ENCODE results near the gene RBP3.

Gene RBP3

DNA sequence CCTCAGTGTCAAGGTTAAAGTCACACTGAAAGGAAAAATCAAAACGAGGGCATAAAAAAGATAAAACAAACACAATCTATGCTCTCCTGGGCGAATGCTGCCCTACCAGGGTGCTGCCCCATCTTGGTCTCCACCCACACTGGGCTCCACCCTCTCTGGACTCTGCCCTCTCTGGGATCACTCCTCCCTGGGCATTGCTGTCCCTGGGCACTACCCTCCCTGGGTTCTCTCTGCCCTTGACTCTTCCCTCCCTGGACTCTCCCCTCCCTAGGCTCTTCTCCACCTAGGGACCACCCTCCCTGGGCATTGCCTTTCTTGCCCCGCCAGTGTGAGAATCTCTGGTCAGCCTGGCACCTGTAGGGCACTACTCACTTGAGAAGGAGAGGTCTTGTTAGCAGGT lies 17.4 kb upstream of the RBP3 start (continued):
- no peak for TF ChIP-seq ZNF565 (CRISPR knock-in tag; conservative IDR thresholded peaks at IDR 0.05; ENCODE audit: low read depth)
- no peak for TF ChIP-seq ZNF8 (CRISPR knock-in tag; IDR thresholded peaks at IDR 0.05)

DNA sequence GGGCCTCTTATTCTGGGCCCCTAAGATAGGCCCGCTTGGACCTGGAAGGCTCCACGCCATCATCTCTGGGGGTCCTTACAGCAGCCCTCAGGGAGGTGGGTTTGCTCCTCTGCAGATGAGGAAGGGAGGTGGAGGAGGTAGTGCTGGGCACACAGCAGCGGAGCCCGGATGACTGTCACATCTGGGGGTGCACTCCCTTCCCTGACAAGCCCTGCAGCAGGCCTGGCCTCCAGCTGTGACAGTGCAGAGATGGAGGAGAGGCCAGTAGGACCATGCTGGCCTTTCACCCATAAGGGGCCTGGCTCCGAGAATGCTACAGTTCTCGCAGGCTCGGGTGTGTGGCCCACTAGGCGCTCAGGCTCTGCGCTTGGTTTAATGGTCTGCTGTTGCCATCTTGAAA lies 16.7 kb upstream of the RBP3 start:
- ATAC-seq, result no peak
- TF ChIP-seq ZC3H10 (CRISPR knock-in tag; IDR thresholded peaks at IDR 0.05), result no peak
- TF ChIP-seq, protein P1, sequence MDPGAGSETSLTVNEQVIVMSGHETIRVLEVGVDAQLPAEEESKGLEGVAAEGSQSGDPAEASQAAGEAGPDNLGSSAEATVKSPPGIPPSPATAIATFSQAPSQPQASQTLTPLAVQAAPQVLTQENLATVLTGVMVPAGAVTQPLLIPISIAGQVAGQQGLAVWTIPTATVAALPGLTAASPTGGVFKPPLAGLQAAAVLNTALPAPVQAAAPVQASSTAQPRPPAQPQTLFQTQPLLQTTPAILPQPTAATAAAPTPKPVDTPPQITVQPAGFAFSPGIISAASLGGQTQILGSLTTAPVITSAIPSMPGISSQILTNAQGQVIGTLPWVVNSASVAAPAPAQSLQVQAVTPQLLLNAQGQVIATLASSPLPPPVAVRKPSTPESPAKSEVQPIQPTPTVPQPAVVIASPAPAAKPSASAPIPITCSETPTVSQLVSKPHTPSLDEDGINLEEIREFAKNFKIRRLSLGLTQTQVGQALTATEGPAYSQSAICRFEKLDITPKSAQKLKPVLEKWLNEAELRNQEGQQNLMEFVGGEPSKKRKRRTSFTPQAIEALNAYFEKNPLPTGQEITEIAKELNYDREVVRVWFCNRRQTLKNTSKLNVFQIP (CRISPR knock-in tag; IDR thresholded peaks at IDR 0.05; ENCODE audit: borderline replicate concordance, low read depth), result no peak
- TF ChIP-seq SNAI2 (CRISPR knock-in tag; IDR thresholded peaks at IDR 0.05), result no peak
- no peak for TF ChIP-seq ZNF8 (CRISPR knock-in tag; IDR thresholded peaks at IDR 0.05)
- no peak for TF ChIP-seq ESRRG (CRISPR knock-in tag; IDR thresholded peaks at IDR 0.05)

DNA sequence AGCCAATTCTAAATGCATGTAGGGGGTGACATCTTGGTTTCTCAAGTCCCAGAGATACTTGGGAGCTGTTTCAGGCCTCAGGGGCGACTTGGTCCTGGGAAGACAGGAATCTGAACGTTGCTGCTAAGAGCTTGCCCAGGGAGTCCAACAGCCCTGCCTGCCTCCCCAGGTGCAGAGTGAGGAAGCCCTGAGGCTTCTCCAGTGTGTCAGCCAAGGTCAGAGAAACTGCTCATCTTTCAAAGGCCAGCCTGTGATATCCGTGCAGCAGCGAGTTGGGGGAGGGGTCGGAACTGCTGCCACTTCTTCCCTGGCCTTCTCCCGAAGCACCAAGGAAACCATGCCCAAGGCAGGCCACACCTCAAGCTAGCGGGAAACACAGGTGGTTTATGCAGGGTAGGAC lies 16.2 kb upstream of the RBP3 start:
- no peak for ATAC-seq
- TF ChIP-seq TCF4 (CRISPR knock-in tag; IDR thresholded peaks at IDR 0.05; ENCODE audit: borderline replicate concordance) (no peak), ZNF70 (CRISPR knock-in tag; IDR thresholded peaks at IDR 0.05) (no peak), GLIS3 (CRISPR knock-in tag; IDR thresholded peaks at IDR 0.05) (no peak), ZNF565 (CRISPR knock-in tag; conservative IDR thresholded peaks at IDR 0.05; ENCODE audit: low read depth) (no peak), ARNTL (CRISPR knock-in tag; IDR thresholded peaks at IDR 0.05; ENCODE audit: borderline replicate concordance, low read depth) (no peak), TOX (CRISPR knock-in tag; IDR thresholded peaks at IDR 0.05; ENCODE audit: borderline replicate concordance) (no peak), ZFP30 (CRISPR knock-in tag; IDR thresholded peaks at IDR 0.05) (no peak), BACH2 (CRISPR knock-in tag; IDR thresholded peaks at IDR 0.05; ENCODE audit: borderline replicate concordance) (no peak), ESRRG (CRISPR knock-in tag; IDR thresholded peaks at IDR 0.05) (no peak)
- TF ChIP-seq, protein P2, sequence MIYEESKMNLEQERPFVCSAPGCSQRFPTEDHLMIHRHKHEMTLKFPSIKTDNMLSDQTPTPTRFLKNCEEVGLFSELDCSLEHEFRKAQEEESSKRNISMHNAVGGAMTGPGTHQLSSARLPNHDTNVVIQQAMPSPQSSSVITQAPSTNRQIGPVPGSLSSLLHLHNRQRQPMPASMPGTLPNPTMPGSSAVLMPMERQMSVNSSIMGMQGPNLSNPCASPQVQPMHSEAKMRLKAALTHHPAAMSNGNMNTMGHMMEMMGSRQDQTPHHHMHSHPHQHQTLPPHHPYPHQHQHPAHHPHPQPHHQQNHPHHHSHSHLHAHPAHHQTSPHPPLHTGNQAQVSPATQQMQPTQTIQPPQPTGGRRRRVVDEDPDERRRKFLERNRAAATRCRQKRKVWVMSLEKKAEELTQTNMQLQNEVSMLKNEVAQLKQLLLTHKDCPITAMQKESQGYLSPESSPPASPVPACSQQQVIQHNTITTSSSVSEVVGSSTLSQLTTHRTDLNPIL (CRISPR knock-in tag; IDR thresholded peaks at IDR 0.05; ENCODE audit: low read depth), result no peak
- TF ChIP-seq, protein P3, sequence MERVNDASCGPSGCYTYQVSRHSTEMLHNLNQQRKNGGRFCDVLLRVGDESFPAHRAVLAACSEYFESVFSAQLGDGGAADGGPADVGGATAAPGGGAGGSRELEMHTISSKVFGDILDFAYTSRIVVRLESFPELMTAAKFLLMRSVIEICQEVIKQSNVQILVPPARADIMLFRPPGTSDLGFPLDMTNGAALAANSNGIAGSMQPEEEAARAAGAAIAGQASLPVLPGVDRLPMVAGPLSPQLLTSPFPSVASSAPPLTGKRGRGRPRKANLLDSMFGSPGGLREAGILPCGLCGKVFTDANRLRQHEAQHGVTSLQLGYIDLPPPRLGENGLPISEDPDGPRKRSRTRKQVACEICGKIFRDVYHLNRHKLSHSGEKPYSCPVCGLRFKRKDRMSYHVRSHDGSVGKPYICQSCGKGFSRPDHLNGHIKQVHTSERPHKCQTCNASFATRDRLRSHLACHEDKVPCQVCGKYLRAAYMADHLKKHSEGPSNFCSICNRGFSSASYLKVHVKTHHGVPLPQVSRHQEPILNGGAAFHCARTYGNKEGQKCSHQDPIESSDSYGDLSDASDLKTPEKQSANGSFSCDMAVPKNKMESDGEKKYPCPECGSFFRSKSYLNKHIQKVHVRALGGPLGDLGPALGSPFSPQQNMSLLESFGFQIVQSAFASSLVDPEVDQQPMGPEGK (CRISPR knock-in tag; IDR thresholded peaks at IDR 0.05; ENCODE audit: borderline replicate concordance), result no peak

DNA sequence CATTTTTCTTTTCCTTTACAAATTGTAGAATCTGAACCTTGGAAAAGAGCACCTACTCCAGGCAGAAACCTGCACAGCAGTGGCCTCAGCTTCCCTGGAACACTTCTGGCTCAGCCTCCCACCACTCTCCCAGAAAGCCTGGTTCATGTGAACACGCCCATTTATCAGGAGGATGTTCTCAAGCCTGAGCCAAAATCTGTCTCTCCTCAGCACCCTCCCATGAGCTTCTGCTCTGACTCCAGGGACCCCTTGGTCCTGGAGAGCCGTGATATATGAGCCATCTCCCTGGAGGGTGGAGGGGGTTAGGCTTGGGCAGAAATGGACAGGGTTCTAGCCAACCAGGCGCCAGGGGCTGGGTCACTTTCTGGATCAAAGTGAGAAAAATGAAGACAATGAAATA lies 15.8 kb upstream of the RBP3 start:
- ATAC-seq, result no peak
- TF ChIP-seq, protein P1 (CRISPR knock-in tag; IDR thresholded peaks at IDR 0.05; ENCODE audit: borderline replicate concordance, low read depth), result no peak
- TF ChIP-seq TOX (CRISPR knock-in tag; IDR thresholded peaks at IDR 0.05; ENCODE audit: borderline replicate concordance) (no peak), PPARA (CRISPR knock-in tag; IDR thresholded peaks at IDR 0.05; ENCODE audit: borderline replicate concordance) (no peak), ZFP30 (CRISPR knock-in tag; IDR thresholded peaks at IDR 0.05) (no peak), RARB (CRISPR knock-in tag; IDR thresholded peaks at IDR 0.05) (no peak), ZNF8 (CRISPR knock-in tag; IDR thresholded peaks at IDR 0.05) (no peak), ZC3H10 (CRISPR knock-in tag; IDR thresholded peaks at IDR 0.05) (no peak), BACH2 (CRISPR knock-in tag; IDR thresholded peaks at IDR 0.05; ENCODE audit: borderline replicate concordance) (no peak), OSR1 (CRISPR knock-in tag; IDR thresholded peaks at IDR 0.05) (no peak), TCF4 (CRISPR knock-in tag; IDR thresholded peaks at IDR 0.05; ENCODE audit: borderline replicate concordance) (no peak), ZFP3 (CRISPR knock-in tag; IDR thresholded peaks at IDR 0.05) (no peak)
- TF ChIP-seq, protein P2 (CRISPR knock-in tag; IDR thresholded peaks at IDR 0.05; ENCODE audit: low read depth), result no peak

Measured in SK-N-SH treated with all-trans-retinoic acid at 6 μM for 48 hours (cell line).